Measurements from ENCODE around the gene REV3L.

Gene REV3L

DNA sequence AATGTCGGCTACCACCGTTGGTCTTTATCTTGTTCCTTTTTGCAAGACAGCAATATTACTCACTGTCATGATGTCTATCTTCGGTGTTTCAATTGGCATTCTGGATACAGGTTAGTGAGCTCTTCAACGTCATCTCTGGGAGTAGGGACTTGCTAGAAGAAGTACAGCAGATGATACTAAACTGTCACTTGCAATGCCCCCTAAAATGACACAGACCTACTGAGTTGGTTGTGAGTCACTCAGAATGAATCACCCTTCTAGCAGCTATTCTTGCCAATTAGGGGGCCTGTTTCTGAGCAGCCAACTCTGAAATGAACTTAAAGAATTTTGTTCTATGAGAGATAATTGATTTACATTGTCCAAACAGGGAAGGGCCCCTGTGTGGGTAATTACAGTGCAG, 219.2 kb downstream of the REV3L start:
- Histone ChIP-seq H3K27ac (replicated peaks) (no peak overlapping the region), H3K27me3 (ENCODE audit: insufficient read depth, poor library complexity, severe bottlenecking) (no peaks in the 10 kb centered on the region), H3K4me3 (replicated peaks; ENCODE audit: insufficient read depth, low read length) (no peak overlapping the region)
- no peak for DNase-seq (ENCODE audit: low read depth in 1 of 2, low spot score in 1 of 2)
- TF ChIP-seq, protein P1, sequence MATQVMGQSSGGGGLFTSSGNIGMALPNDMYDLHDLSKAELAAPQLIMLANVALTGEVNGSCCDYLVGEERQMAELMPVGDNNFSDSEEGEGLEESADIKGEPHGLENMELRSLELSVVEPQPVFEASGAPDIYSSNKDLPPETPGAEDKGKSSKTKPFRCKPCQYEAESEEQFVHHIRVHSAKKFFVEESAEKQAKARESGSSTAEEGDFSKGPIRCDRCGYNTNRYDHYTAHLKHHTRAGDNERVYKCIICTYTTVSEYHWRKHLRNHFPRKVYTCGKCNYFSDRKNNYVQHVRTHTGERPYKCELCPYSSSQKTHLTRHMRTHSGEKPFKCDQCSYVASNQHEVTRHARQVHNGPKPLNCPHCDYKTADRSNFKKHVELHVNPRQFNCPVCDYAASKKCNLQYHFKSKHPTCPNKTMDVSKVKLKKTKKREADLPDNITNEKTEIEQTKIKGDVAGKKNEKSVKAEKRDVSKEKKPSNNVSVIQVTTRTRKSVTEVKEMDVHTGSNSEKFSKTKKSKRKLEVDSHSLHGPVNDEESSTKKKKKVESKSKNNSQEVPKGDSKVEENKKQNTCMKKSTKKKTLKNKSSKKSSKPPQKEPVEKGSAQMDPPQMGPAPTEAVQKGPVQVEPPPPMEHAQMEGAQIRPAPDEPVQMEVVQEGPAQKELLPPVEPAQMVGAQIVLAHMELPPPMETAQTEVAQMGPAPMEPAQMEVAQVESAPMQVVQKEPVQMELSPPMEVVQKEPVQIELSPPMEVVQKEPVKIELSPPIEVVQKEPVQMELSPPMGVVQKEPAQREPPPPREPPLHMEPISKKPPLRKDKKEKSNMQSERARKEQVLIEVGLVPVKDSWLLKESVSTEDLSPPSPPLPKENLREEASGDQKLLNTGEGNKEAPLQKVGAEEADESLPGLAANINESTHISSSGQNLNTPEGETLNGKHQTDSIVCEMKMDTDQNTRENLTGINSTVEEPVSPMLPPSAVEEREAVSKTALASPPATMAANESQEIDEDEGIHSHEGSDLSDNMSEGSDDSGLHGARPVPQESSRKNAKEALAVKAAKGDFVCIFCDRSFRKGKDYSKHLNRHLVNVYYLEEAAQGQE (IDR thresholded peaks at IDR 0.05; ENCODE audit: insufficient replicate concordance, low read depth) = no peak
- no peak for TF ChIP-seq POLR2AphosphoS5 (IDR thresholded peaks at IDR 0.05; ENCODE audit: low read depth)
- no peak for TF ChIP-seq GABPA (IDR thresholded peaks at IDR 0.05; ENCODE audit: low read depth)
- no peak for TF ChIP-seq SPI1 (IDR thresholded peaks at IDR 0.05; ENCODE audit: borderline replicate concordance, low read depth)
- TF ChIP-seq, protein P2, sequence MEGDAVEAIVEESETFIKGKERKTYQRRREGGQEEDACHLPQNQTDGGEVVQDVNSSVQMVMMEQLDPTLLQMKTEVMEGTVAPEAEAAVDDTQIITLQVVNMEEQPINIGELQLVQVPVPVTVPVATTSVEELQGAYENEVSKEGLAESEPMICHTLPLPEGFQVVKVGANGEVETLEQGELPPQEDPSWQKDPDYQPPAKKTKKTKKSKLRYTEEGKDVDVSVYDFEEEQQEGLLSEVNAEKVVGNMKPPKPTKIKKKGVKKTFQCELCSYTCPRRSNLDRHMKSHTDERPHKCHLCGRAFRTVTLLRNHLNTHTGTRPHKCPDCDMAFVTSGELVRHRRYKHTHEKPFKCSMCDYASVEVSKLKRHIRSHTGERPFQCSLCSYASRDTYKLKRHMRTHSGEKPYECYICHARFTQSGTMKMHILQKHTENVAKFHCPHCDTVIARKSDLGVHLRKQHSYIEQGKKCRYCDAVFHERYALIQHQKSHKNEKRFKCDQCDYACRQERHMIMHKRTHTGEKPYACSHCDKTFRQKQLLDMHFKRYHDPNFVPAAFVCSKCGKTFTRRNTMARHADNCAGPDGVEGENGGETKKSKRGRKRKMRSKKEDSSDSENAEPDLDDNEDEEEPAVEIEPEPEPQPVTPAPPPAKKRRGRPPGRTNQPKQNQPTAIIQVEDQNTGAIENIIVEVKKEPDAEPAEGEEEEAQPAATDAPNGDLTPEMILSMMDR (IDR thresholded peaks at IDR 0.05; ENCODE audit: insufficient read depth, low read length) = no peak

DNA sequence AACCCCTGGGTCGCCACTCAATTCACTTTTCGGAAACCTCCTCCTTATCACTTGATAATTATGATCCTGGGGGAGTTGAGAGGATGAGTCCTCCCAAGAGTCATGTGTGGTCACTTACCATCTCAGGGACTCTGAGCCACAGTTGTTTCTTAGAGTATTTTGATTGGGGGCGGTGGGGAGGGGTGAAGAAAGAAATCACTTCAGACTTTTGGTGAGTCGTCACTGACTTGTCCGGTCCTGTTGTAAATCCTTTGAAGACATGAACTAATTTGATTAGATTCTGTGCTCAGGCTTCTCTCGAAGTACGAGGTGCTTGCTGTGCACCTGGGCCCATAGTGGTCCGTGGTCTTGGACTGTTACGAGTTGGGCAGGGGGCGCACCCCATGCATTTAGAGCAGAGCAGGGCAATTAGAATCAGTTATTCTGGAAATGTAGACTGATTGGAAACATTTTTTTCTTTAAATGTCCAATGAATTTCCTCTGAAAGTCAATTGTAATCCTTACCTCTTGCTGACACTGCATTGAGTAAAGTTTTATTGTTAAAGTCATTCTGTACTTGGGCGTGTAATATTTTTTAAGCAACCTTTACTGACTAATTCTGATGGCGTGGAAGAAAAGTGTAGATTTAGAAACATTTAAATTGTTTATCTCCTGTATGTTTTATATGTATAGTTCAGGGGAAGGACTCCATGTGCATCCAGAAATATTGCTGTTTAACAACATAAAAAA, 222.3 kb downstream of the REV3L start:
- H3K4me3 ChIP-seq (replicated peaks; ENCODE audit: insufficient read depth, low read length) = no peak overlapping the region
- no peak overlapping the region for H3K27ac ChIP-seq (replicated peaks)
- TF ChIP-seq GABPA (IDR thresholded peaks at IDR 0.05; ENCODE audit: low read depth) (no peak), POLR2AphosphoS5 (IDR thresholded peaks at IDR 0.05; ENCODE audit: low read depth) (no peak), SPI1 (IDR thresholded peaks at IDR 0.05; ENCODE audit: borderline replicate concordance, low read depth) (no peak)
- TF ChIP-seq, protein P2 (IDR thresholded peaks at IDR 0.05; ENCODE audit: insufficient read depth, low read length) = no peak
- TF ChIP-seq, protein P1 (IDR thresholded peaks at IDR 0.05; ENCODE audit: insufficient replicate concordance, low read depth) = no peak
- DNase-seq (ENCODE audit: low read depth in 1 of 2, low spot score in 1 of 2) = no peak
- no peaks in the 10 kb centered on the region for H3K27me3 ChIP-seq (ENCODE audit: insufficient read depth, poor library complexity, severe bottlenecking)

DNA sequence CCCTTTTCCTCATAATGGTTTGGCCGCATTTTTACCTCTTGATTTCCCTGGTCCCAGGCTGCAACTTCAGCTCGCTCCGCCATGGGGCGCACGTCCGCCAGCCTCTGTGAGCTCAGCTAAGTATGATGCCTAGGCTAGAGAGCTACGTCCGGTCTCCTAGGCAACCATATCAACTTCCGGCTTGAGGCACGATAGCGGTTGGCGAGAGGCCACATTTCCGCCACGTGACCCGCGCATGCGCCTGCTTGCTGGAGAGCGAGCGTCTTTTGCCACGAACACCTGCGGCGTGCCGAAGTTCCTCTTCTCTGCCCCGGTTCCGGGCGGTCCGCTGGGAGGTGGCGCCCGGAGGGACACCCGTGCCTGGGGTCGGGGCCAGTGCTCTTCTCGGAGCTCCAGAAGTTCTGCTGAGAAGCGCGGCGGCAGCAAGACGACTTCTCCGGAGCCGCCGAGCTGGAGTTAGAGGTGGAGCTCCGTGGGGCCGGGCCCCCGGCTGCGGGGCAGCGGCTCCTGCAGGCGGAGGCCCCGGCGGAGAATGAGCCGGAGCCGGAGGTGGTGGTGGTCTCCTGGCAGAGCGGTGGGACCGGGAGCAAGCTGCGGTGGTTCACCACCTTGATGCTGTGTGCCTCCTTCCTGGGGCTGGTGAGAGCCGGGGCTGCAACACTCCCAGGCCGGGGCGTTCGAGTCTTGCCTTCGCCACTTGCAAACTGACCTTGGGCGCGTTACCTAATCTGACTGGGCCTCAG, 223.8 kb downstream of the REV3L start:
- TF ChIP-seq POLR2AphosphoS5 (IDR thresholded peaks at IDR 0.05; ENCODE audit: low read depth) (peak; percentile 87), GABPA (IDR thresholded peaks at IDR 0.05; ENCODE audit: low read depth) (peak; percentile 82), SPI1 (IDR thresholded peaks at IDR 0.05; ENCODE audit: borderline replicate concordance, low read depth) (peak; percentile 37; the same call in 1 of the 2 replicates)
- TF ChIP-seq, protein P2 (IDR thresholded peaks at IDR 0.05; ENCODE audit: insufficient read depth, low read length) = peak; percentile 99
- TF ChIP-seq, protein P1 (IDR thresholded peaks at IDR 0.05; ENCODE audit: insufficient replicate concordance, low read depth) = peak; percentile 1
- peak overlapping the region; percentile 89 for H3K27ac ChIP-seq (replicated peaks)
- peak; percentile 100 for DNase-seq (ENCODE audit: low read depth in 1 of 2, low spot score in 1 of 2)
- H3K27me3 ChIP-seq (ENCODE audit: insufficient read depth, poor library complexity, severe bottlenecking) = no peaks in the 10 kb centered on the region
- H3K4me3 ChIP-seq (replicated peaks; ENCODE audit: insufficient read depth, low read length) = peak overlapping the region; percentile 91

Measured in HL-60 (cell line).